Endodermal cell (in vitro differentiated cells): ENCODE data around the gene PPP6C. TPM values are rescaled to one million over a fixed set of nuclear protein-coding genes. Genes with fewer than 3 reads are reported as not detected.
A peak's percentile ranks its signal among the peaks of the same experiment; 100 is the strongest.

ENCODE experiments used
- DNase-seq: peaks from one replicate; pipeline ENCODE4 v3.0.0-alpha.2; 2017
- H3K27ac ChIP-seq: 2 replicates; pipeline ENCODE4 v1.5.1; 2013; ENCODE audit warnings: mild to moderate bottlenecking, low read depth, low read length, moderate library complexity
- H3K27me3 ChIP-seq: 2 replicates; pipeline ENCODE4 v1.6.1; 2013; ENCODE audit warnings: mild to moderate bottlenecking, low read length, moderate library complexity; ENCODE audit not compliant: insufficient read depth, control insufficient read depth, poor library complexity, severe bottlenecking
- H3K36me3 ChIP-seq: 2 replicates; pipeline ENCODE4 v1.7.0; 2013; ENCODE audit warnings: mild to moderate bottlenecking, low read length, moderate library complexity; ENCODE audit not compliant: control insufficient read depth, insufficient read depth
- H3K4me1 ChIP-seq: one replicate; pipeline ENCODE4 v1.7.0; 2013; ENCODE audit warnings: low read length; ENCODE audit not compliant: control insufficient read depth, insufficient read depth
- H3K4me3 ChIP-seq: 2 replicates; pipeline ENCODE4 v1.5.1; 2013; ENCODE audit warnings: mild to moderate bottlenecking, low read length, moderate library complexity
- H3K9ac ChIP-seq: 2 replicates; pipeline ENCODE4 v1.6.1; 2013; ENCODE audit warnings: mild to moderate bottlenecking, low read length, moderate library complexity; ENCODE audit not compliant: poor library complexity, severe bottlenecking; ENCODE audit errors: extremely low read depth
- H3K9me3 ChIP-seq: 2 replicates; pipeline ENCODE4 v1.6.1; 2013; ENCODE audit warnings: mild to moderate bottlenecking, low read length, moderate library complexity; ENCODE audit not compliant: control insufficient read depth
- H3K27ac Mint-ChIP-seq: 2 replicates; pipeline ENCODE4 v1.8.0; 2020; ENCODE audit warnings: mixed read lengths
- H3K27me3 Mint-ChIP-seq: 2 replicates; pipeline ENCODE4 v1.8.0; 2021; ENCODE audit warnings: mild to moderate bottlenecking, mixed read lengths; ENCODE audit not compliant: insufficient read depth
- H3K36me3 Mint-ChIP-seq: 2 replicates; pipeline ENCODE4 v1.8.0; 2020; ENCODE audit warnings: low read depth, mixed read lengths
- H3K4me1 Mint-ChIP-seq: 2 replicates; pipeline ENCODE4 v1.8.0; 2020; ENCODE audit warnings: mixed read lengths
- H3K4me3 Mint-ChIP-seq: 2 replicates; pipeline ENCODE4 v1.8.0; 2020; ENCODE audit warnings: mild to moderate bottlenecking, moderate library complexity, mixed read lengths
- H3K9me3 Mint-ChIP-seq: 2 replicates; pipeline ENCODE4 v1.8.0; 2020; ENCODE audit warnings: mild to moderate bottlenecking, mixed read lengths
- WGBS, 2 experiments: methylation state at CpG; one replicate each; pipeline versions ENCODE4 v1.1.5 to v1.1.7; 2013; ENCODE audit warnings: missing lambda C conversion rate in 2 of 2, mixed read lengths in 1 of 2; ENCODE audit not compliant: insufficient coverage in 1 of 2, insufficient read length in 1 of 2; 5-methylcytosine and 5-hydroxymethylcytosine counted together
- total RNA-seq, 2 donors: library from RNA; stranded (reverse); fragmentation: NEBNext Ultra II Directional in 1 of 2; extraction: Animal tissue kit (Norgen Biotek cat#: 25700) in 1 of 2; gene quantifications; 2 replicates in 1 of 2; 3 replicates in 1 of 2; pipeline ENCODE4 v1.2.1, GENCODE V29; 2021
- TF ChIP-seq, protein P1 (sequence below): fragments of 200-600 bp; sonication (generic); conservative IDR thresholded peaks from 2 replicates; pipeline ENCODE4 v1.5.0; 2021; ENCODE audit warnings: antibody characterized with exemption, mild to moderate bottlenecking

Gene PPP6C
- total RNA-seq, 2 donors from 2014 or later, result 38.2 to 49.6 TPM

DNA sequence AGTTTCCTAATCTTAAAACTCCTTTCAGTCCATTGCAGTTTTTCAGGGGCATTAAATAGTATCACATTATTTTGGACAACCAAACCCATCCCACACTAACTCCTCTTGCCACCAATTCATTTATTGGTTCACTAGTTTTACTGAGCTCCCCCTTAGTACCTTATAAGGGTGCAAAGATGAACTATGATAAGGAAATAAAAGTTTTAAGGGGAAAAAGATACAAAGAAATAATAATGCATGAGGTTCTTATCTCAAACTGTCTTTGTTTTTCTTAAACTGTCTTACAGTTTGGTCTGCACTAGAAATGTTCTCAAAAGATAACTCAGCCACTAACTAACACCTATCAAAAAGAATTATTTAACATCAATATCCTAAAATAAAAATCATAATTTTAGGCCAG is 54.6 kb downstream of the PPP6C start:
- TF ChIP-seq, protein P1, sequence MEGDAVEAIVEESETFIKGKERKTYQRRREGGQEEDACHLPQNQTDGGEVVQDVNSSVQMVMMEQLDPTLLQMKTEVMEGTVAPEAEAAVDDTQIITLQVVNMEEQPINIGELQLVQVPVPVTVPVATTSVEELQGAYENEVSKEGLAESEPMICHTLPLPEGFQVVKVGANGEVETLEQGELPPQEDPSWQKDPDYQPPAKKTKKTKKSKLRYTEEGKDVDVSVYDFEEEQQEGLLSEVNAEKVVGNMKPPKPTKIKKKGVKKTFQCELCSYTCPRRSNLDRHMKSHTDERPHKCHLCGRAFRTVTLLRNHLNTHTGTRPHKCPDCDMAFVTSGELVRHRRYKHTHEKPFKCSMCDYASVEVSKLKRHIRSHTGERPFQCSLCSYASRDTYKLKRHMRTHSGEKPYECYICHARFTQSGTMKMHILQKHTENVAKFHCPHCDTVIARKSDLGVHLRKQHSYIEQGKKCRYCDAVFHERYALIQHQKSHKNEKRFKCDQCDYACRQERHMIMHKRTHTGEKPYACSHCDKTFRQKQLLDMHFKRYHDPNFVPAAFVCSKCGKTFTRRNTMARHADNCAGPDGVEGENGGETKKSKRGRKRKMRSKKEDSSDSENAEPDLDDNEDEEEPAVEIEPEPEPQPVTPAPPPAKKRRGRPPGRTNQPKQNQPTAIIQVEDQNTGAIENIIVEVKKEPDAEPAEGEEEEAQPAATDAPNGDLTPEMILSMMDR, result no peak
- H3K27me3 ChIP-seq, result no peaks in the 10 kb centered on the region
- no peak overlapping the region for H3K27ac ChIP-seq
- no peak overlapping the region for H3K9ac ChIP-seq
- no peak overlapping the region for H3K4me3 Mint-ChIP-seq
- no peaks in the 10 kb centered on the region for H3K9me3 ChIP-seq
- H3K36me3 ChIP-seq, result peaks cover 6% of the 10 kb centered on the region
- H3K4me1 Mint-ChIP-seq, result peaks cover 4% of the 10 kb centered on the region
- H3K36me3 Mint-ChIP-seq, result peaks cover 26% of the 10 kb centered on the region
- H3K27me3 Mint-ChIP-seq, result no peaks in the 10 kb centered on the region
- DNase-seq, result no peak
- no peak overlapping the region for H3K4me3 ChIP-seq
- H3K27ac Mint-ChIP-seq, result no peak overlapping the region
- no peaks in the 10 kb centered on the region for H3K9me3 Mint-ChIP-seq
- no peaks in the 10 kb centered on the region for H3K4me1 ChIP-seq

DNA sequence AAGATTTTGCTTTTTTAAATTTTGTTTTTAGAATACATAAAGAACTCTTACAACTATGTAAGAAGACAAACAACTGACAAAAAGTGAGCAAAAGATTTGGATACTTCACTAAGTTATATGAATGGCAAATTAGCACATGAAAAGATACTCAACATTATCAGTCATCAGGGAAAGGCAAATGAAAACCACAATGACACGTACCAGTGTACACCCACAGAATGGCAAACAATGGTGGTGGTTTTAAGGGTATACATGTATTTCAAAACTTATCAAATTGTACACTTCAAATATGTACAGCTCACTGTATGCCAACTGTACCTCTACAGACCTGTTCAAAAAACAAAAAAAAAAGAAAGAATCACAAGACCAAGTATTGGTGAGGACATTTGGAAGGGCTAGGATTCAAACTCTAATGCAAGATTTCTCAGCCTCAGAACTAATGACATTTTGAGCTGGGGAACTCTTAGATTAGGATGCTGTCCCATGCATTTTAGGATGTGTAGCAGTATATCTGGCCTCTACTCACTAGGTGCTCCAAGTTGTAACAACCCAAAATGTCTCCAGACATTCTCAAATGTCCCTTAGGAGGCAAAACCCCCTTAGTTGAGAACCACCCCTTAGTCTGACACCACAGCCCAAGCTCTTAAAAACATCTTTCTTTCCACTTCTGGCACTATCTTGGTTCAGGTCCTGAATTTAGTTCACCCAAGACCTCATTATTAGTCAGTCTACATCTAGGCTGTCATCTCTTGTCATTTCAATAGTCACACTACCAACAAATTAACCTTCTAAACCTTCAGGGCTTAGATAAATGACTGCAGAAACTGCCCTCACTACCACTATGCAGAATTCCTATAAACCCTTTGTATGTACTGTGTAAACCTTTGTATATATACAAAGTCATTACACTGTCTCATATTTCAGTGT is 55.9 kb downstream of the PPP6C start:
- Mint-ChIP-seq H3K4me3 (no peak overlapping the region), H3K9me3 (no peaks in the 10 kb centered on the region), H3K36me3 (peaks cover 16% of the 10 kb centered on the region), H3K4me1 (peaks cover 4% of the 10 kb centered on the region), H3K27ac (no peak overlapping the region), H3K27me3 (no peaks in the 10 kb centered on the region)
- H3K27ac ChIP-seq, result no peak overlapping the region
- H3K4me3 ChIP-seq, result no peak overlapping the region
- no peak for DNase-seq
- no peaks in the 10 kb centered on the region for H3K27me3 ChIP-seq
- H3K9ac ChIP-seq, result no peak overlapping the region
- TF ChIP-seq, protein P1, result no peak
- no peaks in the 10 kb centered on the region for H3K4me1 ChIP-seq
- no peaks in the 10 kb centered on the region for H3K36me3 ChIP-seq
- WGBS, 2 experiments, result 100% methylated on average over 1 of the region's 1 CpG; no CpG with 5 or more reads in 1 of the 2 experiments
- no peaks in the 10 kb centered on the region for H3K9me3 ChIP-seq

DNA sequence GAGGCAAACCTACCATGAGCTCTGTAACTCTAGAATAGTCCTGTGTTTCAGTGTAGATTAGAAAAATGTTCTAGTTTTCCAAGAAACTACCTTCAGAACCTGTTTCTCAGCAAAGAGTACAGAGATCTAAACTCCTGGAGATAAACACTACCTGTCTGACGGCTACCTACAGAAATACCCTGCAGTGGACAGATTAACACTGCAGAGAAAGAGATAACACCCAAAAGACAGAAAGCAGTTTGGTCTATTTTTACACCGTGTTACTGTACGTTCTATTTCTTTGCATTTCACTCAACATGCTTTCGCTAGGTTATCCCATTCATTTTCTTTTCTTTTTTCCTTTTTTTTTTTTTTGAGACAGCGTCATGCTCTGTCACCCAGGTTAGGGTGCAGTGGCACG is 57.8 kb downstream of the PPP6C start:
- Mint-ChIP-seq H3K27ac (peak overlapping the region; percentile 72), H3K4me1 (peaks cover 4% of the 10 kb centered on the region)
- TF ChIP-seq, protein P1, result no peak

More for the DNA sequence above, 57.8 kb downstream of the PPP6C start:
- Histone ChIP-seq H3K4me1 (no peaks in the 10 kb centered on the region), H3K27ac (no peak overlapping the region), H3K9me3 (no peaks in the 10 kb centered on the region), H3K36me3 (no peaks in the 10 kb centered on the region), H3K9ac (no peak overlapping the region), H3K27me3 (no peaks in the 10 kb centered on the region), H3K4me3 (no peak overlapping the region)
- WGBS, 2 experiments, result 91 to 94% methylated on average over 6 of the region's 6 CpGs
- no peak for DNase-seq
- Mint-ChIP-seq H3K27me3 (no peaks in the 10 kb centered on the region), H3K36me3 (peaks cover 9% of the 10 kb centered on the region), H3K4me3 (no peak overlapping the region), H3K9me3 (no peaks in the 10 kb centered on the region)
